ENCODE results near the gene CCKAR. TPM values are rescaled to one million over a fixed set of nuclear protein-coding genes. Genes with fewer than 3 reads are reported as not detected.

The CCKAR gene
- total RNA-seq, 3 donors from 2014 or later: not detected

DNA sequence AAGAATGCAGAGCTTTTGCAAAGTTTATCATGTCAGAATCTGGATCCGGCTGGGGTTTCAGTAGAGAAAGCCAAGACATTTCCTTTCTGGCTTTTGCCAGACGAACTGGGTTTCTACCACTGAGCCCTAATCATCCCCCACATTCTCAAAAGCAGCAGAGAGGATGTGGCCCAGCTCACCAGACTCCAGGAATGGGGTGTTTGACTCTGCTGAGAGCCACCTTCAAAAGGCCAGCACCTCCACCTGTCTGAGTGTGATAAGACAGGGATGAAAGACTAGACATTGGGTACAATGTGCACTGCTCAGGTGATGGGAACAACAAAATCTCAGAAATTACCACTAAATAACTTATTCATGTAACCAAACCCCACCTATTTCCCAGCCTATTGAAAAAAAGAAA lies 25.7 kb upstream of the CCKAR start:
- no peak overlapping the region for H3K27ac ChIP-seq
- no peaks in the 10 kb centered on the region for H3K4me1 ChIP-seq
- TF ChIP-seq POLR2AphosphoS5 (IDR thresholded peaks at IDR 0.05) (no peak), POLR2A (IDR thresholded peaks at IDR 0.05) (no peak)
- TF ChIP-seq, protein P1, sequence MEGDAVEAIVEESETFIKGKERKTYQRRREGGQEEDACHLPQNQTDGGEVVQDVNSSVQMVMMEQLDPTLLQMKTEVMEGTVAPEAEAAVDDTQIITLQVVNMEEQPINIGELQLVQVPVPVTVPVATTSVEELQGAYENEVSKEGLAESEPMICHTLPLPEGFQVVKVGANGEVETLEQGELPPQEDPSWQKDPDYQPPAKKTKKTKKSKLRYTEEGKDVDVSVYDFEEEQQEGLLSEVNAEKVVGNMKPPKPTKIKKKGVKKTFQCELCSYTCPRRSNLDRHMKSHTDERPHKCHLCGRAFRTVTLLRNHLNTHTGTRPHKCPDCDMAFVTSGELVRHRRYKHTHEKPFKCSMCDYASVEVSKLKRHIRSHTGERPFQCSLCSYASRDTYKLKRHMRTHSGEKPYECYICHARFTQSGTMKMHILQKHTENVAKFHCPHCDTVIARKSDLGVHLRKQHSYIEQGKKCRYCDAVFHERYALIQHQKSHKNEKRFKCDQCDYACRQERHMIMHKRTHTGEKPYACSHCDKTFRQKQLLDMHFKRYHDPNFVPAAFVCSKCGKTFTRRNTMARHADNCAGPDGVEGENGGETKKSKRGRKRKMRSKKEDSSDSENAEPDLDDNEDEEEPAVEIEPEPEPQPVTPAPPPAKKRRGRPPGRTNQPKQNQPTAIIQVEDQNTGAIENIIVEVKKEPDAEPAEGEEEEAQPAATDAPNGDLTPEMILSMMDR (IDR thresholded peaks at IDR 0.05): no peak
- H3K27me3 ChIP-seq: no peaks in the 10 kb centered on the region
- H3K9me3 ChIP-seq: no peaks in the 10 kb centered on the region
- no peak for DNase-seq (ENCODE audit: low spot score in 2 of 2)
- intact Hi-C loops (cut with DNase I; ENCODE audit: low total_unique reads): no loop called here
- H3K36me3 ChIP-seq: no peaks in the 10 kb centered on the region
- no peak overlapping the region for H3K4me3 ChIP-seq

DNA sequence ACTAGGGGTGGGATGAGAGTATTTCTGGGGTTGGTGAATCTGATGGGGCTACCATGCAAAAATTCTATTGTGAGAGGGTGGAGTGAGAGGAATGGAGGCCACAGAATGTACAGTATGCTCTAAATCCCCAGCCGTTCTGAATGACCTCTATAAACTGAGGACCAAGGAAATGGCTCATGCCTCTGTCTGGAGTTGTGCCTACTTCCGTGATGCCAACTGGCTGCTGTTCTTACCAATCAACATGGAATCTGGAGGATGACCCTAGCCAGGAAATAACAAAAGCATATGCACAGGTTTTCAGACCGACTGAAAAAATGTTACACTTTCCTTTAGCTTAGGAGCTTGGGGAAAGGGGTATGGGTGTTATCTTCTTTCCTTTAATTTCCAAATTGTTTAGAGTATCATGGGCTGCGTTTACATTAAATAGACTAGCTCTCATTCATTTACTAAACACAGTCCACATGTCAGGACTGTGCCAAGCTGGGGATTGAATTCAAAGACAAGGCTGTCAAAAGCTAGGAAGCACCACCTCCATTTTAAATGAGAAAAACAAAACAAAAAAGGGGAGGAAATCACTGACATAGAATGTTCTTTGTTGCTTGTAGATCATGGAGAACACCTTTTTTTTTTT lies 20.2 kb upstream of the CCKAR start:
- H3K27me3 ChIP-seq: no peaks in the 10 kb centered on the region
- TF ChIP-seq, protein P1 (IDR thresholded peaks at IDR 0.05): no peak
- TF ChIP-seq POLR2A (IDR thresholded peaks at IDR 0.05) (no peak), POLR2AphosphoS5 (IDR thresholded peaks at IDR 0.05) (no peak)
- intact Hi-C loops (cut with DNase I; ENCODE audit: low total_unique reads): no loop called here
- no peaks in the 10 kb centered on the region for H3K4me1 ChIP-seq
- H3K4me3 ChIP-seq: no peak overlapping the region
- H3K36me3 ChIP-seq: no peaks in the 10 kb centered on the region
- DNase-seq (ENCODE audit: low spot score in 2 of 2): no peak
- H3K27ac ChIP-seq: no peak overlapping the region
- no peaks in the 10 kb centered on the region for H3K9me3 ChIP-seq

DNA sequence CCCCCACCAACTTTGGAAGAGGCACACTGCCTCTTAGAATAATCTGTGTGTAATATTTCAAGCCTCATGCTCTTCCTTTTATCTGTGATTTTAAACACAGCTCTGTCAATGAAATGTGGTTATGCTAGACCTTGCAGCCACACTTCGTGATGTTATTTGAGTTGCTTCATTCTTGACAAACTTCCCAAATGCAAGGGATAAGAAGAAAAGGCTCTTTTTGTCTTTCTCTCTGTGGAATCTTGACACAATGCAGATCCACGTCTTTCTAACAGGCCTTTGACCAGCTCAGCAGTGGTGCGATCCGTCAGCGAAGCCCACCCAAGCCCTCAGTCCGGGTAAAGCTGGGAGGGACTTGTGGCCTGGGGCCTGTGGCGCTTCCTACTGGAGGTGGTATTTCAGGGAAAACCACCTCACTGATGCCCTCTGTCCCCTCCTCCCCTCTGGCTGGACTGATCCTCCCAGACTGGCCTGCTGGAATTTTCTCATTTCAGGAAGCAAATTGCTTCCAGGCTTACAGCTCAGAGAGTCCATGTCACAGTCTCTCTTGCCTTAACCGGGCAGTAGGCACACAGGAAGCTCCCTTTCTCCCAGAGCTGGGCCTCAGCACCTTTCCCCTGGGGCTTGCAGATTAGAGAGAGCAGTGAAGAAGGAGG lies 19.5 kb upstream of the CCKAR start:
- Histone ChIP-seq H3K4me3 (no peak overlapping the region), H3K27me3 (no peaks in the 10 kb centered on the region), H3K9me3 (no peaks in the 10 kb centered on the region), H3K4me1 (no peaks in the 10 kb centered on the region), H3K27ac (no peak overlapping the region), H3K36me3 (no peaks in the 10 kb centered on the region)
- no peak for DNase-seq (ENCODE audit: low spot score in 2 of 2)
- intact Hi-C loops (cut with DNase I; ENCODE audit: low total_unique reads): no loop called here
- no peak for TF ChIP-seq POLR2A (IDR thresholded peaks at IDR 0.05)
- TF ChIP-seq, protein P1 (IDR thresholded peaks at IDR 0.05): no peak
- no peak for TF ChIP-seq POLR2AphosphoS5 (IDR thresholded peaks at IDR 0.05)

DNA sequence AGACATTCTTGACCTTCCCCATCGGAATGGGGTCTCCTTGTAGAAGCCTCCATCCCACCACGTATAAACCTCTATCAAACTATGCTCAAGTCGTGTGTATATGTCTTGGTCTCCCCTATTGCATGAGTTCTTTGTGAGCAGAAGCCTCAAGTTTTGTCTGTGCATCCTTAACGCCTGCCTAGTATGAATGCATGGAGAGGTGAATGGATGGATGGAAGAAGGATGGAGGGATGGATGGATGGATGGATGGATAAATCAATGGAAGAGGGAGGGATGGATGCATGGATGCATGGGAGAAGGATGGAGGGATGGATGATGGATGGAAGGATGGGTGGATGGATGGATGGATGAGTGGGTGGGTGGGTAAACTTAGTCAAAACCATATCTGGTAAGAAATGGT lies 17.0 kb upstream of the CCKAR start:
- TF ChIP-seq POLR2A (IDR thresholded peaks at IDR 0.05) (no peak), POLR2AphosphoS5 (IDR thresholded peaks at IDR 0.05) (no peak)
- TF ChIP-seq, protein P1 (IDR thresholded peaks at IDR 0.05): no peak
- H3K4me1 ChIP-seq: no peaks in the 10 kb centered on the region
- no peaks in the 10 kb centered on the region for H3K9me3 ChIP-seq
- intact Hi-C loops (cut with DNase I; ENCODE audit: low total_unique reads): no loop called here
- H3K36me3 ChIP-seq: no peaks in the 10 kb centered on the region
- no peaks in the 10 kb centered on the region for H3K27me3 ChIP-seq
- no peak overlapping the region for H3K27ac ChIP-seq
- H3K4me3 ChIP-seq: no peak overlapping the region
- no peak for DNase-seq (ENCODE audit: low spot score in 2 of 2)

DNA sequence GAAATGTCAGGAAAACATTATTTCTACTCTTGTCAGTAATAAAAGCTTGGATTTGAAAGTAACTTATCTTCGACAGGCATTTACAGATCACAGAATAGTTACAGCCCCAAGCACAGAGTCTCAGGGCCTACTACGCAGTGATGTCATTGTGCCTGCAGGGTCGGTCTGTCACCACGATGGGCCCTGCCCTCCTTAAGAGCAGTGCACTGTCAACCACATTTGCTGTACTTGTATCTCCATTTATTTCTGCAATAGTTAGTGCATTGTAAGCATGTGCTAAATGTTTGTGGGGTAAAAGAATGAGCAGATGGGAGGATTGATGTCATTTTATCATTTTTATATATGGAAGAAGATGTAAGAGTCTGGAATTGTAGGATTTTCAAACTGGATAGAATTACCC lies 13.6 kb upstream of the CCKAR start:
- Histone ChIP-seq H3K36me3 (no peaks in the 10 kb centered on the region), H3K4me1 (no peaks in the 10 kb centered on the region), H3K27ac (no peak overlapping the region), H3K4me3 (no peak overlapping the region), H3K9me3 (no peaks in the 10 kb centered on the region), H3K27me3 (no peaks in the 10 kb centered on the region)
- DNase-seq (ENCODE audit: low spot score in 2 of 2): no peak
- intact Hi-C loops (cut with DNase I; ENCODE audit: low total_unique reads): no loop called here
- TF ChIP-seq, protein P1 (IDR thresholded peaks at IDR 0.05): no peak
- no peak for TF ChIP-seq POLR2AphosphoS5 (IDR thresholded peaks at IDR 0.05)

Measured in breast epithelium (tissue), 4 donors.